A549 treated with GW870086 at 1 μM for 4 hours (cell line): ENCODE measurements around the gene NDUFA7. TPM values are rescaled to one million over a fixed set of nuclear protein-coding genes. Genes with fewer than 3 reads are reported as not detected.

ENCODE experiments used
- total RNA-seq: library from RNA; stranded (reverse); fragments of 200-300 nt; extraction: Qiagen RNA extraction; gene quantifications from 5 replicates; pipeline ENCODE4 v1.2.3, GENCODE V29; 2022; ENCODE audit warnings: low read depth

The NDUFA7 gene
- 87.3 to 101 TPM (median 88.1 TPM) in 5 replicates for total RNA-seq

DNA sequence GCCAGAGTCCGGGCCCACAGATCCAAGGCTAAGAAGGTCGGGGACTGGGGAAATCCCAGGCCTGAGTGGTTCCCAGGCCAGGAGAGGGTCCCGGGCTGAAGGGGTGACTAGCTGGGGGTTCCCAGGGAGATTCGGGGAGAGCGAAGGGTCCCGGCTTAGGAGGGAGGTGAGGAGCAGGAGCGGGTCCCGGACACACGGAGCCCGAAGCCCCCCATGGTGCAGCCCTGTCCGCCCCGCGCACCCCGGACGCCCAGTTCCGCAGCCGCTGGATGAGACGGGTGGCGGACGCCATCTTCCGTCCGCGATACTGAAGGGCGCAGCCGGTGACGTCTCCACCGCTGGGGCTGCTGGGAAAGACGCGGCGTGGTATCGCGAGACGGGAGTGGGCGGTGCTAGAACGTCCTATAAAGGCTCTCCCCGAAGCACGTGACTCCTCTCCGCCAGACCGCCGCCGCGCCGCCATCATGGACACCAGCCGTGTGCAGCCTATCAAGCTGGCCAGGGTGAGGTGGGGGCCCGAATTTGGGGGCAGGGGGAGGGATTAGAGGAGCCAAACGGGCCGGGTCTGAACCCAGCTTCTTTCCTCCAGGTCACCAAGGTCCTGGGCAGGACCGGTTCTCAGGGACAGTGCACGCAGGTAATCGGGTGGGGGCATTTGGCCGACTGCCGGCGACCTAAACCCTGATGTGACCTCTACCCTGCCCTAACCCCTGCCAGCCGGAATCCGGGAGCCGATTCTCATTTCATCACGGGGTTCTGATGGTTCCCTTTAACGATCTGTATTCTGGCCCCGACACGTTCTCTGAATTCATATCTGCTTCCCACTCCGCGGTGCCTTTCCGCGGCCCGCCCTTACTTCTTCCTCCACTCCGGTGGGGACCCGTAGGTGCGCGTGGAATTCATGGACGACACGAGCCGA is at the start of gene NDUFA7, which contains the start of gene RPS28:
Gene NDUFA7 (minus strand): TSS at position 309 of the 919 bp plus-strand sequence. CDS start 17 bp downstream, at position 292.
Gene RPS28 (plus strand): TSS at position 430 of the 919 bp plus-strand sequence. CDS start 35 bp downstream, at position 465.

DNA sequence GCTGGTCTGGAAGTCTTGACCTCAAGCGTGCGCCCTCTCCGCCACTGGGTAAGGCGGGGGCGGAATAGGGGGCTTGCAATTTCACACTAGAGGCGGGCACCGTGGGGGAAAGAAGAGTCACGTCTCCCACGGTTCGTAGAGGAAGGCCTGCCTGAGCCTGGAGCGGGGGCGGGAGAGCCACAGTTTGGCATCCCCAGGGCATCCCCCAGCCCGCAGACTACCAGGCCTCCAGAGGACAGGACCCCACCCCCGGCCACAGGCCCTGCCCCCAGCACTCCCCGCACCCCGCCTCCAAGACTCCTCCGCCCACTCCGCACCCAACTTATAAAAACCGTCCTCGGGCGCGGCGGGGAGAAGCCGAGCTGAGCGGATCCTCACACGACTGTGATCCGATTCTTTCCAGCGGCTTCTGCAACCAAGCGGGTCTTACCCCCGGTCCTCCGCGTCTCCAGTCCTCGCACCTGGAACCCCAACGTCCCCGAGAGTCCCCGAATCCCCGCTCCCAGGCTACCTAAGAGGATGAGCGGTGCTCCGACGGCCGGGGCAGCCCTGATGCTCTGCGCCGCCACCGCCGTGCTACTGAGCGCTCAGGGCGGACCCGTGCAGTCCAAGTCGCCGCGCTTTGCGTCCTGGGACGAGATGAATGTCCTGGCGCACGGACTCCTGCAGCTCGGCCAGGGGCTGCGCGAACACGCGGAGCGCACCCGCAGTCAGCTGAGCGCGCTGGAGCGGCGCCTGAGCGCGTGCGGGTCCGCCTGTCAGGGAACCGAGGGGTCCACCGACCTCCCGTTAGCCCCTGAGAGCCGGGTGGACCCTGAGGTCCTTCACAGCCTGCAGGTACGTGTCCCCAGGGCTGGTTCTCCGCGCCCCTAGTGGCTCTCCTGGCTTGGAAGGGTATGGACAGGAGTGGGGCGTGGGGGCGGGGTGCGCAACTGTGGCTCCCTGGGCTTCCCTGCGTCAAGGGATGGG is 42.9 kb upstream of the NDUFA7 start, which contains the start of gene ANGPTL4:
Gene ANGPTL4 (plus strand): TSS at position 353 of the 969 bp plus-strand sequence. CDS start 167 bp downstream, at position 520.

DNA sequence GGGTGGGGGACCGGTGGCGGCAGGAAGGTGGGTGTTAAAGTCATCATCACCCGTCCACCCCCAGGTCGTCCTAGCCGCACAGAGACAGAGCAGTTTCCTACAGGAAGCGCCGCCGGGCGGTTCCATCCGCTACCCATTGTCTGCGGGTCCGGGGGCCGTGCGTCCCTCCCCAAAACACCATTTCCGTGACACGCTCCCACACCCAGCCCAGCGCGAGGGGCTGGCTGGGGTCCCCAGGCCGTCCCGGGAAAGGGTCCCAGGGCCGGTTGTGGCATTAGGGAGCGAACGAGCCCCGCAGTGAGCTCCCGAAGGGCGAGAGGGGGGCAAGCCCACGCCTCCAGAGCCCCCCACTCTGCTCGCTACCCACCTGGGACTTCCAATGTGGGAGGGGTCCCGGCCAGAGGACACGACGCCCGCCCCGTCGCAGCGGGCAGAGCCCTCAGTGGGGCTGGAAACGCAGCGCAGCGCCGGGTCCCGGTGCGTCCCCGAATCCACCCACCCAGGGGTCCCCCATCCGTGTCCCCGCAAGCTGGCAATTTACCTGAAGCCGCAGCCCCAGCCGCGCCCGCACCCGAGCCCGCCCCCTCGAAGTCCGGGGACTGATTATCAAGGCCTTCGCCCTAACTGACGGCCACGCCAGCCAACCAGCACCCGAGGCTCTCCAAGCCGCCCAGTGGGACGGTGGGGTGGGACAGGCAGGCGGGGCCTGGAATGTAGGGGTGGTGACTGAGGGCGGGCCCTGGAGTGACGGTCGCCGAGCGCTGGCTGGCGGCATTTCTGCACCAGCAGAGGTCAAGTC is 21.7 kb upstream of the NDUFA7 start, which contains the start of gene KANK3:
Gene KANK3 (minus strand): TSS at position 579 of the 799 bp plus-strand sequence. CDS start 5,434 bp downstream, outside the sequence.

DNA sequence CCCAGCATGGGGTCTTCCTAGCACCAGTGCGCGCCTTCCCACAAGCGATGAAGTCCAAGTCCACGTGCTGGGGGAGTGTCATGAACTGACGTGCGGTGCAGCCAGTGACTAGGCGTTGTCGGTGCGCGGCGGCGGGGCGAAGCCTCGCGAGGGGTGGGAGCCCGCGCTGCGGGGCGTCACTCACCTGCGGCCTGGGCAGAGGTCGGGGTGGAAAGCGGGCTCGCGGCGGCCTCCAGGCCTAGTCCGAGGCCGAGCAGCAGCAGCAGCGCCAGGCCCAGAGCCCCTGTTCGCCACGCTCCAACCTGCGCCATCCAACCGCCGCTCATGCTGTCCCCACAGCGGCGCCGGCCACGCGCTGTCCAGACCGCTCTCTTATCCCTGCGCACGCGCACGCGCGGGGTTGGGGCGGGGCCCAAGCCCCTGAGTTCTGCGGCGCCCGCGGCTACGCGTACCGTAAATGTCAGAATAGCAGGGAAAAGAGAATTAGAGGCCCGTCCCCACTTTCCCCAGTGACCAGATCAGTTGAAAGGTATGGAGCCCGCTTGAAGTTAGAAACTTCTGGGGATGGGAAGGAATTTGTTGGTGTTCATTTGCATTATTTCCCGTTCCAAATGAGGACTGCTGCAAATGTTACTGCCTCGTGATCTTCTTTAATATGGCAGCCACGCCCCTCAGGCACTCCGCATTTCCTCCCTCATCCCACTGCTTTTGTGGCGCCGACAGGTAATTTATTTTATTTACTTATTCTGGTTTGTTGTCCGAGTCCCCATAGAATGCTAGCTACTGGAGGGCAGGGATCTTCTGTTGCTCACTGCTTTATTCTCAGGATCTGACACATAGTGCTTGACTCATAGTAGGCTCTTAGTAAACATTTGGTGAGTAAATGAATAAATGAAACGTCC is 13.0 kb downstream of the NDUFA7 start, which contains the start of gene CD320:
Gene CD320 (minus strand): TSS at position 394 of the 902 bp plus-strand sequence. CDS start 68 bp downstream, at position 326.

Other genes starting within 250 kb of the NDUFA7 start
- not detected in 5 replicates for gene FBN3, start 171.8 kb downstream of the NDUFA7 start, total RNA-seq
- 2.1 to 3.9 TPM (median 3.3 TPM) in 5 replicates for gene CERS4, start 112.0 kb downstream of the NDUFA7 start, total RNA-seq
- gene CD320, start 13.0 kb downstream of the NDUFA7 start, total RNA-seq, result 65.7 to 102 TPM (median 95.2 TPM) in 5 replicates
- gene RPS28, start 121 bp upstream of the NDUFA7 start, total RNA-seq, result 438 to 973 TPM (median 861 TPM) in 5 replicates
- 3.7 to 6.7 TPM (median 4.6 TPM) in 5 replicates for gene KANK3, start 21.9 kb upstream of the NDUFA7 start, total RNA-seq
- 354 to 441 TPM (median 395 TPM) in 5 replicates for gene ANGPTL4, start 42.8 kb upstream of the NDUFA7 start, total RNA-seq
- 90.4 to 98.9 TPM (median 98.2 TPM) in 5 replicates for gene RAB11B, start 69.0 kb upstream of the NDUFA7 start, total RNA-seq
- gene MARCHF2, start 91.9 kb upstream of the NDUFA7 start, total RNA-seq, result 15.0 to 20.6 TPM (median 16.6 TPM) in 5 replicates
- 224 to 272 TPM (median 232 TPM) in 5 replicates for gene HNRNPM, start 123.6 kb upstream of the NDUFA7 start, total RNA-seq
- 0.08 to 0.19 TPM (median 0.13 TPM) in 4 of 5 replicates, not detected in the other for gene PRAM1, start 181.3 kb upstream of the NDUFA7 start, total RNA-seq
- gene ZNF414, start 192.8 kb upstream of the NDUFA7 start, total RNA-seq, result 14.8 to 18.2 TPM (median 16.3 TPM) in 5 replicates